Measurements from ENCODE around the gene STAP1. TPM values are rescaled to one million over a fixed set of nuclear protein-coding genes. Genes with fewer than 3 reads are reported as not detected.

The STAP1 gene
- total and polyA plus RNA-seq, 2 of the 8 experiments (the other 6 are each of a cell fraction or from before 2014, with no cell fraction given): not detected

- no peaks in the 10 kb centered on the region; the same call in 1 of the 2 replicates for H3K23me2 ChIP-seq (ENCODE audit: low read depth, low read length)
- H3K79me1 ChIP-seq (ENCODE audit: low read depth, low read length): no peaks in the 10 kb centered on the region
- no peaks in the 10 kb centered on the region for H3K27me3 ChIP-seq (replicated peaks in 1 of 4; ENCODE audit: control insufficient read depth in 3 of 4, extremely low read depth in 1 of 4, insufficient read depth in 3 of 4, low read length in 3 of 4)
- DNase-seq (ENCODE audit: low read depth in 1 of 2, low spot score in 2 of 2) (no peak), FAIRE-seq (no peak)
- H3K18ac ChIP-seq (ENCODE audit: extremely low read depth, low read length): no peak overlapping the region
- no peak overlapping the region for H2BK120ac ChIP-seq (replicated peaks; ENCODE audit: low read depth, low read length)
- H2BK15ac ChIP-seq (ENCODE audit: low read length): no peak overlapping the region
- H4K8ac ChIP-seq (ENCODE audit: extremely low read depth, insufficient read depth, low read length): no peak overlapping the region
- H3K23ac ChIP-seq (ENCODE audit: insufficient read length): no peak overlapping the region
- H3K36me3 ChIP-seq (ENCODE audit: control insufficient read depth in 2 of 4, insufficient read depth in 4 of 4, low read length in 3 of 4): no peaks in the 10 kb centered on the region
- H3K14ac ChIP-seq (ENCODE audit: insufficient read length): no peak overlapping the region
- no peak overlapping the region for H3K27ac ChIP-seq (ENCODE audit: low read depth, low read length)
- no peak overlapping the region for H2BK12ac ChIP-seq (ENCODE audit: low read depth, low read length)
- ChIA-PET POLR2A (ENCODE audit: partially characterized antibody) (interaction anchor here (0.7 kb wide), 1 partner anchor 23 kb away, joined by 3 read pairs; the partner anchor contains the start of gene STAP1), CTCF (ENCODE audit: partially characterized antibody) (interaction anchor here (0.5 kb wide), 1 partner anchor 56 kb away, joined by 3 read pairs; no protein-coding TSS in a partner anchor)
- no peak overlapping the region for H2AK5ac ChIP-seq (ENCODE audit: low read depth, low read length)
- H4K5ac ChIP-seq (ENCODE audit: insufficient read length, low read depth, low read length): no peak overlapping the region
- no peaks in the 10 kb centered on the region for H3K9me3 ChIP-seq (ENCODE audit: insufficient read depth in 2 of 2, low read depth in 1 of 2, low read length in 1 of 2)
- no peak overlapping the region for H3K4me2 ChIP-seq (ENCODE audit: insufficient read depth in 1 of 2, low read depth in 2 of 2, low read length in 2 of 2)
- no peak overlapping the region for H3K4me3 ChIP-seq (ENCODE audit: extremely low read depth in 1 of 4, insufficient read depth in 2 of 4, low read depth in 3 of 4, low read length in 4 of 4)
- no peaks in the 10 kb centered on the region for H3K4me1 ChIP-seq (replicated peaks in 1 of 4; ENCODE audit: control insufficient read depth in 3 of 4, insufficient read depth in 4 of 4, low read length in 3 of 4)
- H3K9ac ChIP-seq (replicated peaks in 1 of 4; ENCODE audit: extremely low read depth in 1 of 4, low read depth in 3 of 4, low read length in 3 of 4): no peak overlapping the region
- no peak overlapping the region for H4K91ac ChIP-seq (replicated peaks; ENCODE audit: insufficient read length, low read length)
- no peak overlapping the region for H3K4ac ChIP-seq (replicated peaks; ENCODE audit: insufficient read length, low read depth, low read length)
- no peak overlapping the region for H2BK5ac ChIP-seq (ENCODE audit: low read depth, low read length)
- no peaks in the 10 kb centered on the region for H4K20me1 ChIP-seq (replicated peaks in 1 of 2; ENCODE audit: control insufficient read depth in 1 of 2, insufficient read depth in 2 of 2, low read length in 2 of 2)
- 46% methylated on average over 2 of the region's 2 CpGs; no CpG with 5 or more reads in 1 of the 2 experiments for WGBS, 2 experiments (ENCODE audit: extremely low coverage in 1 of 2, insufficient coverage in 1 of 2, insufficient read length in 1 of 2, insufficient replicate concordance in 2 of 2, low coverage in 1 of 2, low lambda C conversion rate in 2 of 2, missing lambda C conversion rate in 1 of 2)
- H2AFZ ChIP-seq (ENCODE audit: low read length): no peak overlapping the region
- H3K56ac ChIP-seq (replicated peaks; ENCODE audit: insufficient read length, low read depth, low read length): no peak overlapping the region
- H2BK20ac ChIP-seq (ENCODE audit: low read length): no peak overlapping the region
- H3K79me2 ChIP-seq (ENCODE audit: control insufficient read depth in 1 of 2, insufficient read depth in 2 of 2, low read length in 2 of 2): no peaks in the 10 kb centered on the region
- TF ChIP-seq SIN3A (conservative IDR thresholded peaks at IDR 0.05 in 1 of 2, IDR thresholded peaks at IDR 0.05 in 1 of 2; ENCODE audit: low read depth in 1 of 2, low read length in 2 of 2): no peak
- TF ChIP-seq TAF1 (IDR thresholded peaks at IDR 0.05; ENCODE audit: low read depth, low read length): no peak
- TF ChIP-seq TBP (IDR thresholded peaks at IDR 0.05; ENCODE audit: low read depth, low read length): no peak
- TF ChIP-seq POU5F1 (IDR thresholded peaks at IDR 0.05; ENCODE audit: low read depth, low read length): no peak
- no peak for TF ChIP-seq SAP30 (IDR thresholded peaks at IDR 0.05; ENCODE audit: insufficient read depth, insufficient replicate concordance, low read length)
- no peak for TF ChIP-seq SP1 (IDR thresholded peaks at IDR 0.05; ENCODE audit: low read depth, low read length)
- no peak for TF ChIP-seq FOSL1 (IDR thresholded peaks at IDR 0.05; ENCODE audit: insufficient read depth, low read depth, low read length)
- no peak for TF ChIP-seq BCL11A (IDR thresholded peaks at IDR 0.05; ENCODE audit: low read depth in 2 of 2, low read length in 2 of 2)
- TF ChIP-seq PHF8 (conservative IDR thresholded peaks at IDR 0.05; ENCODE audit: low read depth, low read length): no peak
- TF ChIP-seq MAFK (IDR thresholded peaks at IDR 0.05; ENCODE audit: low read depth, low read length): no peak
- no peak for TF ChIP-seq ASH2L (IDR thresholded peaks at IDR 0.05; ENCODE audit: low read length)
- TF ChIP-seq KDM1A (IDR thresholded peaks at IDR 0.05; ENCODE audit: borderline replicate concordance, low read length): no peak
- TF ChIP-seq POLR2A (IDR thresholded peaks at IDR 0.05; ENCODE audit: control extremely low read depth in 1 of 2, low read depth in 2 of 2, low read length in 2 of 2): no peak
- TF ChIP-seq CBX8 (IDR thresholded peaks at IDR 0.05; ENCODE audit: borderline replicate concordance, low read depth, low read length): no peak
- no peak for TF ChIP-seq EZH2 (IDR thresholded peaks at IDR 0.05; ENCODE audit: low read depth, low read length, severe bottlenecking)
- no peak for TF ChIP-seq JUND (IDR thresholded peaks at IDR 0.05; ENCODE audit: low read length)
Observed at GRCh38 chr4:67581913-67582312, 23.4 kb downstream of the STAP1 start.

Data from H1 (cell line).